Activated T-cell treated with anti-CD3 and anti-CD28 coated beads, Interleukin-2, amount 50 U/mL, for 4 hours (primary cell): ENCODE data around the gene TRAF1. TPM values are rescaled to one million over a fixed set of nuclear protein-coding genes. Genes with fewer than 3 reads are reported as not detected.
A peak's percentile ranks its signal among the peaks of the same experiment; 100 is the strongest.

ENCODE experiments used
- ATAC-seq, 2 donors: fragments of 200-7000 bp; cut with Tn5 transposase; one replicate each; pipeline ENCODE4 v1.10.0; 2021
- DNase-seq: peaks from one replicate; pipeline ENCODE4 v3.0.0-alpha.2; 2020
- H3K27me3 Mint-ChIP-seq: one replicate; pipeline ENCODE4 v1.8.0; 2021; ENCODE audit warnings: low read depth, mixed read lengths
- H3K36me3 Mint-ChIP-seq: one replicate; pipeline ENCODE4 v1.8.0; 2022; ENCODE audit warnings: mixed read lengths; ENCODE audit not compliant: insufficient read depth
- H3K4me1 Mint-ChIP-seq: one replicate; pipeline ENCODE4 v1.8.0; 2021; ENCODE audit warnings: low read depth, mixed read lengths
- H3K4me3 Mint-ChIP-seq: one replicate; pipeline ENCODE4 v1.8.0; 2021; ENCODE audit warnings: mild to moderate bottlenecking, moderate library complexity, mixed read lengths
- H3K9me3 Mint-ChIP-seq: one replicate; pipeline ENCODE4 v1.8.0; 2021; ENCODE audit warnings: mixed read lengths
- total RNA-seq, 3 donors: library from RNA; stranded (reverse); gene quantifications; one replicate each; pipeline ENCODE4 v1.2.1, GENCODE V29; 2021

The TRAF1 gene
- total RNA-seq, 3 donors from 2014 or later: 256 to 343 (median 265) TPM

GRCh38 chr9:120934281-120934680, 7.7 kb upstream of the TRAF1 start:
- DNase-seq: no peak
- no peak for ATAC-seq
- peaks cover 79% of the 10 kb centered on the region for H3K4me1 Mint-ChIP-seq
- no peaks in the 10 kb centered on the region for H3K9me3 Mint-ChIP-seq
- H3K4me3 Mint-ChIP-seq: no peak overlapping the region
- H3K27me3 Mint-ChIP-seq: no peaks in the 10 kb centered on the region
- H3K36me3 Mint-ChIP-seq: peaks cover 1% of the 10 kb centered on the region

- ATAC-seq (no peak), DNase-seq (no peak)
- Mint-ChIP-seq H3K9me3 (no peaks in the 10 kb centered on the region), H3K4me1 (peaks cover 81% of the 10 kb centered on the region), H3K4me3 (peak overlapping the region; percentile 45), H3K36me3 (peaks cover 1% of the 10 kb centered on the region), H3K27me3 (no peaks in the 10 kb centered on the region)
These were observed 6.9 kb upstream of the TRAF1 start for GRCh38 chr9:120933310-120934055.

GRCh38 chr9:120932086-120932823, 5.7 kb upstream of the TRAF1 start:
- peaks cover 1% of the 10 kb centered on the region for H3K36me3 Mint-ChIP-seq
- H3K4me3 Mint-ChIP-seq: peak overlapping the region; percentile 75
- no peak for ATAC-seq
- H3K27me3 Mint-ChIP-seq: no peaks in the 10 kb centered on the region
- DNase-seq: no peak
- H3K4me1 Mint-ChIP-seq: peaks cover 90% of the 10 kb centered on the region
- no peaks in the 10 kb centered on the region for H3K9me3 Mint-ChIP-seq

GRCh38 chr9:120931231-120932085, 4.9 kb upstream of the TRAF1 start:
- peak; percentile 60 to 61 for ATAC-seq
- Mint-ChIP-seq H3K36me3 (peaks cover 1% of the 10 kb centered on the region), H3K4me1 (peaks cover 90% of the 10 kb centered on the region), H3K9me3 (no peaks in the 10 kb centered on the region), H3K4me3 (peak overlapping the region; percentile 75), H3K27me3 (no peaks in the 10 kb centered on the region)
- DNase-seq: peak; percentile 63

GRCh38 chr9:120929229-120929791, 2.7 kb upstream of the TRAF1 start:
- peaks cover 77% of the 10 kb centered on the region for H3K4me1 Mint-ChIP-seq
- ATAC-seq: no peak
- no peaks in the 10 kb centered on the region for H3K27me3 Mint-ChIP-seq
- no peak for DNase-seq
- no peaks in the 10 kb centered on the region for H3K9me3 Mint-ChIP-seq
- peak overlapping the region; percentile 78 for H3K4me3 Mint-ChIP-seq
- peaks cover 14% of the 10 kb centered on the region for H3K36me3 Mint-ChIP-seq

GRCh38 chr9:120928483-120929228, 2.1 kb upstream of the TRAF1 start:
- Mint-ChIP-seq H3K27me3 (no peaks in the 10 kb centered on the region), H3K9me3 (no peaks in the 10 kb centered on the region), H3K4me3 (peak overlapping the region; percentile 93), H3K36me3 (peaks cover 20% of the 10 kb centered on the region), H3K4me1 (peaks cover 76% of the 10 kb centered on the region)
- DNase-seq: peak; percentile 68
- ATAC-seq: peak; percentile 15 to 21

- ATAC-seq: no peak
- DNase-seq: no peak
- H3K27me3 Mint-ChIP-seq: no peaks in the 10 kb centered on the region
- peaks cover 26% of the 10 kb centered on the region for H3K36me3 Mint-ChIP-seq
- peaks cover 75% of the 10 kb centered on the region for H3K4me1 Mint-ChIP-seq
- H3K9me3 Mint-ChIP-seq: no peaks in the 10 kb centered on the region
- peak overlapping the region; percentile 93 for H3K4me3 Mint-ChIP-seq
These were observed 1.5 kb upstream of the TRAF1 start for GRCh38 chr9:120928015-120928482.

GRCh38 chr9:120927269-120928014, 846 bp upstream of the TRAF1 start:
- Mint-ChIP-seq H3K27me3 (no peaks in the 10 kb centered on the region), H3K9me3 (no peaks in the 10 kb centered on the region), H3K36me3 (peaks cover 32% of the 10 kb centered on the region), H3K4me3 (peak overlapping the region; percentile 93), H3K4me1 (peaks cover 73% of the 10 kb centered on the region)
- ATAC-seq (peak; percentile 6 to 7), DNase-seq (no peak)

- H3K9me3 Mint-ChIP-seq: no peaks in the 10 kb centered on the region
- H3K36me3 Mint-ChIP-seq: peaks cover 45% of the 10 kb centered on the region
- no peaks in the 10 kb centered on the region for H3K27me3 Mint-ChIP-seq
- ATAC-seq: peak; percentile 70 to 72
- H3K4me1 Mint-ChIP-seq: peaks cover 71% of the 10 kb centered on the region
- peak; percentile 84 for DNase-seq
- peak overlapping the region; percentile 93 for H3K4me3 Mint-ChIP-seq
These were observed 830 bp downstream of the TRAF1 start for GRCh38 chr9:120925535-120926396.

GRCh38 chr9:120924698-120925534, 1.7 kb downstream of the TRAF1 start:
- ATAC-seq (peak in 1 of 2 donors; percentile 6), DNase-seq (peak; percentile 40)
- Mint-ChIP-seq H3K4me1 (peaks cover 72% of the 10 kb centered on the region), H3K4me3 (peak overlapping the region; percentile 93), H3K9me3 (no peaks in the 10 kb centered on the region), H3K27me3 (no peaks in the 10 kb centered on the region), H3K36me3 (peaks cover 54% of the 10 kb centered on the region)

- H3K36me3 Mint-ChIP-seq: peaks cover 61% of the 10 kb centered on the region
- ATAC-seq: no peak
- no peaks in the 10 kb centered on the region for H3K27me3 Mint-ChIP-seq
- peaks cover 75% of the 10 kb centered on the region for H3K4me1 Mint-ChIP-seq
- no peak for DNase-seq
- no peaks in the 10 kb centered on the region for H3K9me3 Mint-ChIP-seq
- peak overlapping the region; percentile 93 for H3K4me3 Mint-ChIP-seq
These were observed 2.8 kb downstream of the TRAF1 start for GRCh38 chr9:120923620-120924328.
